Fibroblast of lung (primary cell): ENCODE data around the gene ATXN1. TPM values are rescaled to one million over a fixed set of nuclear protein-coding genes. Genes with fewer than 3 reads are reported as not detected.

Source experiments
- DNase-seq, 2 donors: peaks; one replicate each; pipeline versions ENCODE4 v3.0.0 to v3.0.0-alpha.2; 2010; ENCODE audit warnings: low read depth in 2 of 2
- H2AFZ ChIP-seq: 2 replicates; pipeline ENCODE4 v1.5.1; 2012; ENCODE audit warnings: low read length, control low read depth, inconsistent platforms
- H3K27ac ChIP-seq: 2 replicates; pipeline ENCODE4 v1.5.1; 2011; ENCODE audit warnings: low read length, control low read depth; ENCODE audit not compliant: insufficient read depth
- H3K27me3 ChIP-seq: 2 replicates; pipeline ENCODE4 v1.5.1; 2011; ENCODE audit warnings: mild to moderate bottlenecking, low read length; ENCODE audit not compliant: control insufficient read depth, insufficient read depth
- H3K36me3 ChIP-seq: 2 replicates; pipeline ENCODE4 v1.5.1; 2011; ENCODE audit warnings: low read length; ENCODE audit not compliant: control insufficient read depth, insufficient read depth
- H3K4me1 ChIP-seq: 2 replicates; pipeline ENCODE4 v1.5.1; 2011; ENCODE audit warnings: low read length; ENCODE audit not compliant: control insufficient read depth, insufficient read depth; ENCODE audit errors: extremely low read depth
- H3K4me2 ChIP-seq: 2 replicates; pipeline ENCODE4 v1.5.1; 2011; ENCODE audit warnings: low read length, control low read depth; ENCODE audit not compliant: insufficient read depth; ENCODE audit errors: extremely low read depth
- H3K4me3 ChIP-seq, 4 experiments: fragments of 200-600 bp in 1 of 4; sonication (generic) in 1 of 4; replicated peaks in 1 of 4; 2 replicates each; pipeline ENCODE4 v1.5.1; 2011 to 2016; ENCODE audit warnings: low read length in 4 of 4, low read depth in 3 of 4, mild to moderate bottlenecking in 3 of 4, control low read depth in 2 of 4, inconsistent platforms in 1 of 4, mixed read lengths in 1 of 4; ENCODE audit not compliant: insufficient read depth in 1 of 4; ENCODE audit errors: control extremely low read depth in 1 of 4
- H3K79me2 ChIP-seq: 2 replicates; pipeline ENCODE4 v1.5.1; 2012; ENCODE audit warnings: mild to moderate bottlenecking, low read length, inconsistent platforms; ENCODE audit not compliant: control insufficient read depth, insufficient read depth
- H3K9ac ChIP-seq: 2 replicates; pipeline ENCODE4 v1.5.1; 2011; ENCODE audit warnings: mild to moderate bottlenecking, low read length, control low read depth; ENCODE audit not compliant: insufficient read depth
- H3K9me3 ChIP-seq: 2 replicates; pipeline ENCODE4 v1.5.1; 2012; ENCODE audit warnings: low read depth, low read length; ENCODE audit not compliant: control insufficient read depth, insufficient read depth
- H4K20me1 ChIP-seq: 2 replicates; pipeline ENCODE4 v1.5.1; 2011; ENCODE audit warnings: low read length; ENCODE audit not compliant: control insufficient read depth, insufficient read depth; ENCODE audit errors: extremely low read depth
- CTCF ChIP-seq, 2 donors: IDR thresholded peaks in 1 of 2; conservative IDR thresholded peaks in 1 of 2; 1 replicate in 1 of 2; 2 replicates in 1 of 2; pipeline ENCODE4 v1.5.1; 2011 to 2012; ENCODE audit warnings: low read length in 2 of 2, control low read depth in 1 of 2, inconsistent platforms in 1 of 2, low read depth in 1 of 2, mild to moderate bottlenecking in 1 of 2
- EZH2 ChIP-seq: IDR thresholded peaks from 2 replicates; pipeline ENCODE4 v1.5.1; 2012; ENCODE audit warnings: low read length, control low read depth, mild to moderate bottlenecking; ENCODE audit errors: missing control alignments
- polyA plus RNA-seq, 2 donors: library from polyadenylated mRNA; depleted of rRNA in 1 of 2; stranded (reverse) in 1 of 2; unstranded in 1 of 2; fragments of >200 nt; gene quantifications; 2 replicates each; pipeline ENCODE4 v1.2.1, GENCODE V29; 2011 to 2012; ENCODE audit warnings: missing spikeins in 1 of 2
- total RNA-seq: library from RNA; depleted of rRNA; stranded (reverse); fragments of >200 nt; gene quantifications from 2 replicates; pipeline ENCODE4 v1.2.1, GENCODE V29; 2014

Gene ATXN1
- total and polyA plus RNA-seq, 2 donors (not counting 1 experiment from before 2014, with no cell fraction given) = 15.8 to 40.5 TPM

- H3K4me1 ChIP-seq = peaks cover 14% of the 10 kb centered on the region
- H3K9ac ChIP-seq = no peak overlapping the region
- TF ChIP-seq CTCF (conservative IDR thresholded peaks at IDR 0.05 in 1 of 2, IDR thresholded peaks at IDR 0.05 in 1 of 2; ENCODE audit: low read depth in 1 of 2, low read length in 2 of 2) = no peak
- no peak for TF ChIP-seq EZH2
Observed at GRCh38 chr6:16677458-16677857, 83.8 kb downstream of the ATXN1 start.

GRCh38 chr6:16676978-16677377 lies 84.3 kb downstream of the ATXN1 start:
- Histone ChIP-seq H3K9me3 (no peaks in the 10 kb centered on the region), H3K27ac (peak overlapping the region; percentile 10), H2AFZ (no peak overlapping the region), H4K20me1 (no peaks in the 10 kb centered on the region), H3K4me1 (peaks cover 14% of the 10 kb centered on the region), H3K27me3 (no peaks in the 10 kb centered on the region), H3K79me2 (peaks cover 3% of the 10 kb centered on the region), H3K9ac (no peak overlapping the region), H3K36me3 (no peaks in the 10 kb centered on the region), H3K4me3 (no peak overlapping the region), H3K4me2 (peak overlapping the region; percentile 66)
- peak; percentile 38 to 83 for DNase-seq
- TF ChIP-seq EZH2 = no peak
- no peak for TF ChIP-seq CTCF (conservative IDR thresholded peaks at IDR 0.05 in 1 of 2, IDR thresholded peaks at IDR 0.05 in 1 of 2; ENCODE audit: low read depth in 1 of 2, low read length in 2 of 2)

More at GRCh38 chr6:16677458-16677857, 83.8 kb downstream of the ATXN1 start:
- Histone ChIP-seq H3K9me3 (no peaks in the 10 kb centered on the region), H3K27ac (peak overlapping the region; percentile 10), H3K27me3 (no peaks in the 10 kb centered on the region), H3K4me3 (no peak overlapping the region), H3K79me2 (peaks cover 3% of the 10 kb centered on the region), H3K4me2 (no peak overlapping the region), H4K20me1 (no peaks in the 10 kb centered on the region), H3K36me3 (no peaks in the 10 kb centered on the region), H2AFZ (no peak overlapping the region)
- DNase-seq = no peak

- TF ChIP-seq CTCF (conservative IDR thresholded peaks at IDR 0.05 in 1 of 2, IDR thresholded peaks at IDR 0.05 in 1 of 2; ENCODE audit: low read depth in 1 of 2, low read length in 2 of 2) (no peak), EZH2 (no peak)
- Histone ChIP-seq H3K27me3 (no peaks in the 10 kb centered on the region), H3K4me1 (peaks cover 16% of the 10 kb centered on the region), H3K79me2 (peaks cover 3% of the 10 kb centered on the region), H3K4me3 (no peak overlapping the region), H3K36me3 (no peaks in the 10 kb centered on the region), H3K9ac (no peak overlapping the region), H3K9me3 (no peaks in the 10 kb centered on the region), H2AFZ (no peak overlapping the region), H3K4me2 (no peak overlapping the region), H3K27ac (no peak overlapping the region), H4K20me1 (no peaks in the 10 kb centered on the region)
- no peak for DNase-seq
Observed at GRCh38 chr6:16676376-16676775, 84.9 kb downstream of the ATXN1 start.
